DND-41 (cell line): ENCODE measurements around the gene FCN2.

Experiments used
- ATAC-seq: fragments of 200-7000 bp; cut with Tn5 transposase; 3 replicates; pipeline ENCODE4 v1.9.1; 2021; ENCODE audit warnings: low read depth; ENCODE audit not compliant: insufficient read depth
- DNase-seq: peaks from one replicate; pipeline ENCODE4 v3.0.0-alpha.2; 2020
- H2AFZ ChIP-seq: 2 replicates; pipeline ENCODE4 v1.6.0; 2012; ENCODE audit warnings: low read depth, low read length
- H3K27ac ChIP-seq: 2 replicates; pipeline ENCODE4 v1.5.1; 2012; ENCODE audit warnings: low read length, inconsistent platforms
- H3K27me3 ChIP-seq: fragments of 200-600 bp; sonication (generic); 2 replicates; pipeline ENCODE4 v1.6.0; 2012; ENCODE audit warnings: low read length, mild to moderate bottlenecking, inconsistent platforms; ENCODE audit not compliant: insufficient read depth, poor library complexity
- H3K36me3 ChIP-seq: 2 replicates; pipeline ENCODE4 v1.5.1; 2012; ENCODE audit warnings: low read length, inconsistent platforms; ENCODE audit not compliant: insufficient read depth
- H3K4me1 ChIP-seq: 2 replicates; pipeline ENCODE4 v1.5.1; 2012; ENCODE audit warnings: mild to moderate bottlenecking, low read length; ENCODE audit not compliant: insufficient read depth
- H3K4me2 ChIP-seq: 2 replicates; pipeline ENCODE4 v1.6.0; 2012; ENCODE audit warnings: mild to moderate bottlenecking, moderate library complexity, low read length, inconsistent platforms; ENCODE audit not compliant: insufficient read depth
- H3K4me3 ChIP-seq, 2 experiments: fragments of 200-600 bp in 1 of 2; shearing (Covaris generic) in 1 of 2; 2 replicates each; pipeline ENCODE4 v1.5.1; 2012 to 2016; ENCODE audit warnings: inconsistent platforms in 2 of 2, low read length in 2 of 2, mild to moderate bottlenecking in 2 of 2, low read depth in 1 of 2, moderate library complexity in 1 of 2
- H3K79me2 ChIP-seq: 2 replicates; pipeline ENCODE4 v1.6.0; 2012; ENCODE audit warnings: low read length, inconsistent platforms; ENCODE audit not compliant: insufficient read depth
- H3K9ac ChIP-seq: 2 replicates; pipeline ENCODE4 v1.6.0; 2012; ENCODE audit warnings: low read depth, mild to moderate bottlenecking, inconsistent platforms, low read length, moderate library complexity
- H3K9me3 ChIP-seq: 2 replicates; pipeline ENCODE4 v1.5.1; 2012; ENCODE audit warnings: low read length, moderate library complexity, mild to moderate bottlenecking, inconsistent platforms; ENCODE audit not compliant: insufficient read depth, severe bottlenecking
- H4K20me1 ChIP-seq: 2 replicates; pipeline ENCODE4 v1.6.0; 2012; ENCODE audit warnings: low read length; ENCODE audit not compliant: insufficient read depth
- EZH2 ChIP-seq: IDR thresholded peaks from 3 replicates; pipeline ENCODE4 v1.6.1; 2012; ENCODE audit warnings: borderline replicate concordance, low read depth, mild to moderate bottlenecking, moderate library complexity, low read length, inconsistent platforms; ENCODE audit not compliant: severe bottlenecking
- TF ChIP-seq, protein P1 (sequence below): IDR thresholded peaks from 2 replicates; pipeline ENCODE4 v1.5.1; 2012; ENCODE audit warnings: borderline replicate concordance, low read length, moderate library complexity, mild to moderate bottlenecking; ENCODE audit not compliant: poor library complexity, severe bottlenecking; ENCODE audit errors: extremely low read depth

The FCN2 gene

GRCh38 chr9:134933076-134933659 lies 52.6 kb downstream of the FCN2 start:
- DNase-seq, result no peak
- Histone ChIP-seq H3K79me2 (no peaks in the 10 kb centered on the region), H3K27ac (no peak overlapping the region), H3K4me2 (no peak overlapping the region), H2AFZ (no peak overlapping the region), H3K4me1 (no peaks in the 10 kb centered on the region), H3K4me3 (no peak overlapping the region), H3K27me3 (no peaks in the 10 kb centered on the region), H4K20me1 (no peaks in the 10 kb centered on the region), H3K36me3 (no peaks in the 10 kb centered on the region), H3K9me3 (no peaks in the 10 kb centered on the region), H3K9ac (no peak overlapping the region)
- ATAC-seq, result no peak
- TF ChIP-seq EZH2, result no peak
- TF ChIP-seq, protein P1, sequence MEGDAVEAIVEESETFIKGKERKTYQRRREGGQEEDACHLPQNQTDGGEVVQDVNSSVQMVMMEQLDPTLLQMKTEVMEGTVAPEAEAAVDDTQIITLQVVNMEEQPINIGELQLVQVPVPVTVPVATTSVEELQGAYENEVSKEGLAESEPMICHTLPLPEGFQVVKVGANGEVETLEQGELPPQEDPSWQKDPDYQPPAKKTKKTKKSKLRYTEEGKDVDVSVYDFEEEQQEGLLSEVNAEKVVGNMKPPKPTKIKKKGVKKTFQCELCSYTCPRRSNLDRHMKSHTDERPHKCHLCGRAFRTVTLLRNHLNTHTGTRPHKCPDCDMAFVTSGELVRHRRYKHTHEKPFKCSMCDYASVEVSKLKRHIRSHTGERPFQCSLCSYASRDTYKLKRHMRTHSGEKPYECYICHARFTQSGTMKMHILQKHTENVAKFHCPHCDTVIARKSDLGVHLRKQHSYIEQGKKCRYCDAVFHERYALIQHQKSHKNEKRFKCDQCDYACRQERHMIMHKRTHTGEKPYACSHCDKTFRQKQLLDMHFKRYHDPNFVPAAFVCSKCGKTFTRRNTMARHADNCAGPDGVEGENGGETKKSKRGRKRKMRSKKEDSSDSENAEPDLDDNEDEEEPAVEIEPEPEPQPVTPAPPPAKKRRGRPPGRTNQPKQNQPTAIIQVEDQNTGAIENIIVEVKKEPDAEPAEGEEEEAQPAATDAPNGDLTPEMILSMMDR, result no peak

- H3K27ac ChIP-seq, result no peak overlapping the region
Observed at GRCh38 chr9:134935056-134935640, 54.5 kb downstream of the FCN2 start.

GRCh38 chr9:134935701-134936345 lies 55.2 kb downstream of the FCN2 start:
- Histone ChIP-seq H3K27ac (no peak overlapping the region), H3K27me3 (no peaks in the 10 kb centered on the region), H3K4me1 (no peaks in the 10 kb centered on the region), H3K4me3 (no peak overlapping the region), H2AFZ (no peak overlapping the region), H3K4me2 (no peak overlapping the region), H3K9me3 (no peaks in the 10 kb centered on the region), H3K79me2 (no peaks in the 10 kb centered on the region), H3K36me3 (no peaks in the 10 kb centered on the region), H3K9ac (no peak overlapping the region), H4K20me1 (no peaks in the 10 kb centered on the region)
- ATAC-seq (no peak), DNase-seq (no peak)
- TF ChIP-seq EZH2, result no peak
- TF ChIP-seq, protein P1, result no peak

More at GRCh38 chr9:134935056-134935640, 54.5 kb downstream of the FCN2 start:
- Histone ChIP-seq H4K20me1 (no peaks in the 10 kb centered on the region), H3K4me1 (no peaks in the 10 kb centered on the region), H3K9ac (no peak overlapping the region), H3K9me3 (no peaks in the 10 kb centered on the region), H3K27me3 (no peaks in the 10 kb centered on the region), H3K36me3 (no peaks in the 10 kb centered on the region), H3K4me3 (no peak overlapping the region), H3K4me2 (no peak overlapping the region), H3K79me2 (no peaks in the 10 kb centered on the region), H2AFZ (no peak overlapping the region)
- ATAC-seq (no peak), DNase-seq (no peak)
- TF ChIP-seq, protein P1, result no peak
- no peak for TF ChIP-seq EZH2
